B cell (primary cell): Measurements from ENCODE around the gene TEKT3. TPM values are rescaled to one million over a fixed set of nuclear protein-coding genes. Genes with fewer than 3 reads are reported as not detected.

ENCODE experiments used
- ATAC-seq: fragments of 200-7000 bp; cut with Tn5 transposase; one replicate; pipeline ENCODE4 v1.10.0; 2021; ENCODE audit warnings: low read depth, mild to moderate bottlenecking, moderate number of reproducible peaks, moderate library complexity
- CTCF ChIA-PET: fragments of 350-600 bp; sonication (Branson Sonifier 250); formaldehyde crosslinking; loops from one replicate; lab custom pipeline; 2021; ENCODE audit warnings: antibody characterized with exemption, inconsistent platforms; lab: Charles Lee
- POLR2A ChIA-PET: fragments of 350-600 bp; sonication (Branson Sonifier 250); formaldehyde crosslinking; loops from one replicate; lab custom pipeline; 2021; ENCODE audit warnings: antibody characterized with exemption; lab: Charles Lee
- DNase-seq: peaks from one replicate; pipeline ENCODE4 v3.0.0; 2013
- H2AFZ ChIP-seq: 2 replicates; pipeline ENCODE4 v1.6.1; 2012; ENCODE audit warnings: mild to moderate bottlenecking, low read depth, low read length; ENCODE audit not compliant: insufficient read depth, poor library complexity, severe bottlenecking
- H3K27ac ChIP-seq, 2 donors: 1 replicate in 1 of 2; 2 replicates in 1 of 2; pipeline ENCODE4 v1.5.1; 2012 to 2013; ENCODE audit warnings: low read length in 2 of 2, mild to moderate bottlenecking in 2 of 2, moderate library complexity in 1 of 2
- H3K27me3 ChIP-seq, 4 experiments: fragments of 200-600 bp in 1 of 4; sonication (generic) in 1 of 4; replicated peaks in 1 of 4; 1 replicate in 2 of 4; 2 replicates in 2 of 4; pipeline versions ENCODE4 v1.6.1 to v1.7.0; 2013 to 2016; ENCODE audit warnings: low read length in 3 of 4, mild to moderate bottlenecking in 2 of 4, mixed read lengths in 1 of 4, moderate library complexity in 1 of 4; ENCODE audit not compliant: insufficient read depth in 4 of 4, control insufficient read depth in 3 of 4; ENCODE audit errors: control extremely low read depth in 1 of 4
- H3K36me3 ChIP-seq, 2 experiments: replicated peaks in 1 of 2; 1 replicate in 1 of 2; 2 replicates in 1 of 2; pipeline versions ENCODE4 v1.6.1 to v1.7.1; 2013; ENCODE audit warnings: low read length in 1 of 2; ENCODE audit not compliant: insufficient read depth in 2 of 2, control insufficient read depth in 1 of 2; ENCODE audit errors: control extremely low read depth in 1 of 2, extremely low read depth in 1 of 2
- H3K4me1 ChIP-seq, 2 donors: fragments of 200-600 bp in 1 of 2; sonication (generic) in 1 of 2; 1 replicate in 1 of 2; 2 replicates in 1 of 2; pipeline versions ENCODE4 v1.5.1 to v1.6.1; 2013 to 2017; ENCODE audit warnings: low read length in 2 of 2; ENCODE audit not compliant: control insufficient read depth in 2 of 2, insufficient read depth in 2 of 2
- H3K4me2 ChIP-seq: replicated peaks from 2 replicates; pipeline ENCODE3; 2012; ENCODE audit warnings: mild to moderate bottlenecking, low read depth, low read length; ENCODE audit not compliant: poor library complexity, severe bottlenecking
- H3K4me3 ChIP-seq, 5 experiments: fragments of 200-600 bp in 1 of 5; sonication (generic) in 1 of 5; 1 replicate in 3 of 5; 2 replicates in 2 of 5; pipeline versions ENCODE4 v1.5.1 to v1.7.0; 2011 to 2016; ENCODE audit warnings: low read length in 4 of 5, mild to moderate bottlenecking in 4 of 5, low read depth in 2 of 5, control low read depth in 1 of 5, moderate library complexity in 1 of 5; ENCODE audit not compliant: insufficient read depth in 1 of 5; ENCODE audit errors: control extremely low read depth in 1 of 5, extremely low read depth in 1 of 5
- H3K79me2 ChIP-seq: fragments of 200-600 bp; sonication (generic); one replicate; pipeline ENCODE4 v1.6.0; 2016; ENCODE audit warnings: low read length; ENCODE audit not compliant: control insufficient read depth, insufficient read depth
- H3K9ac ChIP-seq: fragments of 200-600 bp; sonication (generic); 2 replicates; pipeline ENCODE4 v1.6.1; 2017; ENCODE audit warnings: mild to moderate bottlenecking, low read length, moderate library complexity
- H3K9me3 ChIP-seq, 3 donors: one replicate each; pipeline versions ENCODE4 v1.6.1 to v1.7.1; 2013; ENCODE audit warnings: low read length in 2 of 3; ENCODE audit not compliant: control insufficient read depth in 2 of 3, insufficient read depth in 1 of 3; ENCODE audit errors: control extremely low read depth in 1 of 3
- H4K20me1 ChIP-seq: 2 replicates; pipeline ENCODE4 v1.6.0; 2012; ENCODE audit warnings: mild to moderate bottlenecking, low read length; ENCODE audit not compliant: insufficient read depth, control insufficient read depth, poor library complexity, severe bottlenecking
- H3K27ac Mint-ChIP-seq: one replicate; pipeline ENCODE4 v1.8.0; 2021; ENCODE audit warnings: mixed read lengths
- H3K27me3 Mint-ChIP-seq: one replicate; pipeline ENCODE4 v1.8.0; 2021; ENCODE audit warnings: mixed read lengths
- H3K4me1 Mint-ChIP-seq: one replicate; pipeline ENCODE4 v1.8.0; 2021; ENCODE audit warnings: mixed read lengths
- H3K4me3 Mint-ChIP-seq: one replicate; pipeline ENCODE4 v1.8.0; 2021; ENCODE audit warnings: mixed read lengths
- H3K9me3 Mint-ChIP-seq: one replicate; pipeline ENCODE4 v1.8.0; 2022; ENCODE audit warnings: mixed read lengths; ENCODE audit not compliant: insufficient read depth
- CTCF ChIP-seq: fragments of 200-600 bp; IDR thresholded peaks from one replicate; pipeline ENCODE4 v1.8.0; 2022; ENCODE audit warnings: antibody characterized with exemption, mild to moderate bottlenecking
- EZH2 ChIP-seq: IDR thresholded peaks from 2 replicates; pipeline ENCODE4 v1.6.1; 2012; ENCODE audit warnings: borderline replicate concordance, low read depth, mild to moderate bottlenecking, moderate library complexity, low read length; ENCODE audit not compliant: insufficient read depth, poor library complexity, severe bottlenecking
- WGBS: methylation state at CpG from one replicate; pipeline ENCODE4 v1.1.5; 2013; ENCODE audit warnings: missing lambda C conversion rate; ENCODE audit not compliant: insufficient coverage; 5-methylcytosine and 5-hydroxymethylcytosine counted together
- intact Hi-C: fragments of 100-400 bp; cut with micrococcal nuclease; formaldehyde crosslinking; loops from one replicate; pipeline ENCODE4 v1.10.0; 2022
- polyA plus RNA-seq: library from polyadenylated mRNA; depleted of rRNA; stranded (reverse); fragments of >200 nt; gene quantifications from 2 replicates; pipeline ENCODE4 v1.2.3, GENCODE V29; 2012
- total RNA-seq, 2 donors: library from RNA; stranded (reverse); fragments of 120-200 nt in 1 of 2; gene quantifications; 1 replicate in 1 of 2; 2 replicates in 1 of 2; pipeline versions ENCODE4 v1.2.3 to v1.2.4, GENCODE V29; 2013 to 2022

Gene TEKT3
- total and polyA plus RNA-seq, 2 donors (not counting 1 experiment from before 2014, with no cell fraction given): 0.49 to 1.8 TPM

GRCh38 chr17:15303851-15304250 lies 37.5 kb downstream of the TEKT3 start:
- Histone ChIP-seq H3K4me3 (no peak overlapping the region), H3K4me1 (no peaks in the 10 kb centered on the region), H2AFZ (no peak overlapping the region), H3K9ac (no peak overlapping the region), H4K20me1 (no peaks in the 10 kb centered on the region), H3K36me3 (no peaks in the 10 kb centered on the region), H3K79me2 (no peaks in the 10 kb centered on the region), H3K27me3 (peaks cover 0 to 3% (median 0%) of the 10 kb centered on the region in 4 experiments), H3K9me3 (no peaks in the 10 kb centered on the region), H3K27ac (no peak overlapping the region), H3K4me2 (no peak overlapping the region)
- ChIA-PET CTCF (no interaction called here), POLR2A (no interaction called here)
- WGBS: 91% methylated on average over 12 of the region's 14 CpGs
- no peak overlapping the region for H3K4me3 Mint-ChIP-seq
- ATAC-seq (no peak), DNase-seq (no peak)
- H3K27me3 Mint-ChIP-seq: peaks cover 17% of the 10 kb centered on the region
- intact Hi-C loops: no loop called here
- no peaks in the 10 kb centered on the region for H3K9me3 Mint-ChIP-seq
- H3K4me1 Mint-ChIP-seq: no peaks in the 10 kb centered on the region
- no peak for TF ChIP-seq EZH2
- no peak for TF ChIP-seq CTCF
- H3K27ac Mint-ChIP-seq: no peak overlapping the region

- Histone ChIP-seq H3K9me3 (no peaks in the 10 kb centered on the region), H3K36me3 (no peaks in the 10 kb centered on the region), H2AFZ (no peak overlapping the region), H3K4me1 (no peaks in the 10 kb centered on the region), H3K27me3 (peaks cover 0 to 3% (median 0%) of the 10 kb centered on the region in 4 experiments), H3K4me3 (no peak overlapping the region), H3K79me2 (no peaks in the 10 kb centered on the region), H4K20me1 (no peaks in the 10 kb centered on the region), H3K27ac (no peak overlapping the region), H3K9ac (no peak overlapping the region), H3K4me2 (no peak overlapping the region)
- POLR2A ChIA-PET: no interaction called here
- CTCF ChIA-PET: no interaction called here
- no peak for TF ChIP-seq EZH2
- no peak for TF ChIP-seq CTCF
- DNase-seq (no peak), ATAC-seq (no peak)
- intact Hi-C loops: no loop called here
- no peaks in the 10 kb centered on the region for H3K4me1 Mint-ChIP-seq
- no peak overlapping the region for H3K4me3 Mint-ChIP-seq
- no peak overlapping the region for H3K27ac Mint-ChIP-seq
- WGBS: 79% methylated on average over 1 of the region's 3 CpGs
- no peaks in the 10 kb centered on the region for H3K9me3 Mint-ChIP-seq
- peaks cover 17% of the 10 kb centered on the region for H3K27me3 Mint-ChIP-seq
These were observed 38.1 kb downstream of the TEKT3 start for GRCh38 chr17:15303268-15303667.
